Transverse colon (tissue), 4 donors: ENCODE data around the gene GIGYF1. TPM values are rescaled to one million over a fixed set of nuclear protein-coding genes. Genes with fewer than 3 reads are reported as not detected.

Experiments
- DNase-seq: peaks from one replicate; pipeline ENCODE4 v3.0.0-alpha.2; 2019
- H3K27ac ChIP-seq, 4 donors: fragments of 200-600 bp; sonication (generic); 2 replicates each; pipeline ENCODE4 v1.5.1; 2016 to 2018; ENCODE audit warnings: inconsistent platforms in 4 of 4
- H3K27me3 ChIP-seq: fragments of 200-600 bp; sonication (generic); 2 replicates; pipeline ENCODE4 v1.5.1; 2017; ENCODE audit warnings: inconsistent platforms
- H3K36me3 ChIP-seq, 4 donors: fragments of 200-600 bp; sonication (generic); 2 replicates each; pipeline ENCODE4 v1.5.1; 2017 to 2019; ENCODE audit warnings: inconsistent platforms in 4 of 4
- H3K4me1 ChIP-seq, 4 donors: fragments of 200-600 bp; sonication (generic); 2 replicates each; pipeline ENCODE4 v1.5.1; 2017 to 2020; ENCODE audit warnings: inconsistent platforms in 4 of 4
- H3K4me3 ChIP-seq, 4 donors: fragments of 200-600 bp; sonication (generic); 1 replicate in 1 of 4; 2 replicates in 3 of 4; pipeline versions ENCODE4 v1.5.1 to v1.6.1; 2017 to 2019; ENCODE audit warnings: inconsistent platforms in 4 of 4
- H3K9me3 ChIP-seq, 2 donors: fragments of 200-600 bp; sonication (generic); 2 replicates each; pipeline ENCODE4 v1.5.1; 2017 to 2019; ENCODE audit warnings: inconsistent platforms in 2 of 2
- EP300 ChIP-seq: sonication (generic); formaldehyde crosslinking; IDR thresholded peaks from one replicate; pipeline ENCODE4 v1.6.1; 2017; ENCODE audit warnings: antibody characterized with exemption, low read depth
- POLR2A ChIP-seq: fragments of 450-650 bp; IDR thresholded peaks from one replicate; pipeline ENCODE4 v1.6.1; 2016; ENCODE audit warnings: antibody characterized with exemption, mild to moderate bottlenecking, moderate library complexity
- POLR2AphosphoS5 ChIP-seq, 3 donors: sonication (generic); formaldehyde crosslinking; IDR thresholded peaks; one replicate each; pipeline ENCODE4 v1.6.1; 2016; ENCODE audit warnings: antibody characterized with exemption in 3 of 3
- WGBS, 2 donors: methylation state at CpG; one replicate each; pipeline ENCODE4 v1.1.5; 2018; ENCODE audit warnings: low coverage in 1 of 2; 5-methylcytosine and 5-hydroxymethylcytosine counted together
- in situ Hi-C, 4 donors: fragments of 200-750 bp; cut with MboI; loops; one replicate each; pipeline versions ENCODE4 v1.15.0 to v1.15.1; 2017; ENCODE audit warnings: low sequenced_read_pairs in 3 of 4, low pct_ligation_motif_present in 1 of 4, low pct_unique_long_range_greater_than_20kb in 1 of 4
- intact Hi-C: fragments of 100-400 bp; cut with DNase I; formaldehyde crosslinking; loops from one replicate; pipeline ENCODE4 v1.15.1; 2023; ENCODE audit warnings: low total_unique reads
- total RNA-seq, 4 donors: library from RNA; depleted of rRNA; stranded (reverse); fragments of >200 nt; gene quantifications; one replicate each; pipeline ENCODE4 v1.1.0, GENCODE V29; 2016
- TF ChIP-seq, protein P1 (sequence below), 5 experiments: fragments of 200-600 bp in 3 of 5; fragments of 450-650 bp in 2 of 5; sonication (generic) in 3 of 5; IDR thresholded peaks; 1 replicate in 2 of 5; 2 replicates in 3 of 5; pipeline ENCODE4 v1.5.1; 2016 to 2017; ENCODE audit warnings: antibody characterized with exemption in 5 of 5, inconsistent platforms in 3 of 5, mild to moderate bottlenecking in 2 of 5, moderate library complexity in 1 of 5

GIGYF1 gene
- total RNA-seq, 4 donors from 2014 or later = 25.4 to 104 (median 51.8) TPM

DNA sequence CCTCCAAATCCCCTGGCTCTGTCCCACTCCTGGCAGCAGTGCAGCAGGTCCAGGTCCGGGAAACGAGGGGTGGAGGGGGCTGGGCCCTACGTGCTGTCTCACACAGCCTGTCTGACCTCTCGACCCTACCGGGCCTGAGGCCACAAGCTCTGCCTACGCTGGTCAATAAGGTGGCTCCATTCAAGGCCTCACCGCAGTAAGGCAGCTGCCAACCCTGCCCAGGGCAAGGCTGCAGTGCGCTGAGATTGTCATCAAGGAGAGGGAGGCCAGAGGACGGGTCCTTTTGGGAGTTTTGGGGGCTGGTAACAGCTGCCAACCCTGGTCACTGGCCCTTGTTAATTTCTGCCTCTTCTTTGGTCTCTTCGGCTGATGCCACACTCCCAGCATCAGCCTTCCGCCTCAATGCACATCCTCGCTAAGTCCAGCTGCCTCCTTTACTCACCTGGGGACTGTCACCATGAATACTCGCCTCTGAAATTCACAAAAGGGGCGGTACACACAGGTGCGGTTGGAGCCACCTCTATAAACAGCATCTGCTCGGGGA lies 29.8 kb upstream of the GIGYF1 start:
- DNase-seq = no peak
- intact Hi-C loops = no loop called here
- no peak overlapping the region for H3K4me3 ChIP-seq
- no peaks in the 10 kb centered on the region for H3K9me3 ChIP-seq
- TF ChIP-seq EP300 (no peak), POLR2A (no peak), POLR2AphosphoS5 (IDR thresholded peaks at IDR 0.05) (no peak)
- TF ChIP-seq, protein P1, sequence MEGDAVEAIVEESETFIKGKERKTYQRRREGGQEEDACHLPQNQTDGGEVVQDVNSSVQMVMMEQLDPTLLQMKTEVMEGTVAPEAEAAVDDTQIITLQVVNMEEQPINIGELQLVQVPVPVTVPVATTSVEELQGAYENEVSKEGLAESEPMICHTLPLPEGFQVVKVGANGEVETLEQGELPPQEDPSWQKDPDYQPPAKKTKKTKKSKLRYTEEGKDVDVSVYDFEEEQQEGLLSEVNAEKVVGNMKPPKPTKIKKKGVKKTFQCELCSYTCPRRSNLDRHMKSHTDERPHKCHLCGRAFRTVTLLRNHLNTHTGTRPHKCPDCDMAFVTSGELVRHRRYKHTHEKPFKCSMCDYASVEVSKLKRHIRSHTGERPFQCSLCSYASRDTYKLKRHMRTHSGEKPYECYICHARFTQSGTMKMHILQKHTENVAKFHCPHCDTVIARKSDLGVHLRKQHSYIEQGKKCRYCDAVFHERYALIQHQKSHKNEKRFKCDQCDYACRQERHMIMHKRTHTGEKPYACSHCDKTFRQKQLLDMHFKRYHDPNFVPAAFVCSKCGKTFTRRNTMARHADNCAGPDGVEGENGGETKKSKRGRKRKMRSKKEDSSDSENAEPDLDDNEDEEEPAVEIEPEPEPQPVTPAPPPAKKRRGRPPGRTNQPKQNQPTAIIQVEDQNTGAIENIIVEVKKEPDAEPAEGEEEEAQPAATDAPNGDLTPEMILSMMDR (IDR thresholded peaks at IDR 0.05) = no peak
- H3K4me1 ChIP-seq = peaks cover 8 to 29% (median 18%) of the 10 kb centered on the region in 4 donors
- in situ Hi-C loops = loop anchor here in 2 of 4 donors (25.0 kb wide), 2 partner anchors 138 to 262 kb away; partner anchors contain the start of genes SLC12A9 (in 1 of the 2), SPACDR (in 1 of the 2) and TRIP6 (in 1 of the 2)
- 67 to 78% methylated on average over 4 to 16 of the region's 16 CpGs for WGBS, 2 donors
- H3K36me3 ChIP-seq = no peaks in the 10 kb centered on the region
- H3K27me3 ChIP-seq = peaks cover 62% of the 10 kb centered on the region
- H3K27ac ChIP-seq = no peak overlapping the region

DNA sequence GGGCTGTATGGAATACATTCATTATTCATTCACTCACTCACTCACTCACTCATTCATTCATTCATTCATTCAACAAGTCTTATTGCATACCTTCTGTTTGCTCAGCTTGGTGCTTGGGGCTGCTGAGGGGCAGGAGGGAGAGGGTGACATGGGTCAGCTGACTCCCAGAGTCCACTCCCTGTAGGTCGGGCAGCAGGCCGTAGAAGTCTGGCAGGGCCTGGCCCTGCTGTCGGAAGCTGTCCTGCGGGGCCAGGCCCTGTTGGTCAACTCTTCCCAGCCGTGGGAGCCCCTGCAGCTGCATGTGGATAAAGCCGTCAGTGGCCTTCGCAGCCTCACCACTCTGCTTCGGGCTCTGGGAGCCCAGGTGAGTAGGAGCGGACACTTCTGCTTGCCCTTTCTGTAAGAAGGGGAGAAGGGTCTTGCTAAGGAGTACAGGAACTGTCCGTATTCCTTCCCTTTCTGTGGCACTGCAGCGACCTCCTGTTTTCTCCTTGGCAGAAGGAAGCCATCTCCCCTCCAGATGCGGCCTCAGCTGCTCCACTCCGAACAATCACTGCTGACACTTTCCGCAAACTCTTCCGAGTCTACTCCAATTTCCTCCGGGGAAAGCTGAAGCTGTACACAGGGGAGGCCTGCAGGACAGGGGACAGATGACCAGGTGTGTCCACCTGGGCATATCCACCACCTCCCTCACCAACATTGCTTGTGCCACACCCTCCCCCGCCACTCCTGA lies 28.6 kb upstream of the GIGYF1 start:
- intact Hi-C loops = no loop called here
- peaks cover 8 to 29% (median 18%) of the 10 kb centered on the region in 4 donors for H3K4me1 ChIP-seq
- in situ Hi-C loops = loop anchor here in 2 of 4 donors (25.0 kb wide), 2 partner anchors 140 to 260 kb away; partner anchors contain the start of genes SLC12A9 (in 1 of the 2), SPACDR (in 1 of the 2) and TRIP6 (in 1 of the 2)
- H3K27me3 ChIP-seq = peaks cover 62% of the 10 kb centered on the region
- H3K36me3 ChIP-seq = no peaks in the 10 kb centered on the region
- H3K4me3 ChIP-seq = no peak overlapping the region
- no peak overlapping the region for H3K27ac ChIP-seq
- no peak for DNase-seq
- 83 to 88% methylated on average over 8 to 17 of the region's 17 CpGs for WGBS, 2 donors
- H3K9me3 ChIP-seq = no peaks in the 10 kb centered on the region
- TF ChIP-seq POLR2AphosphoS5 (IDR thresholded peaks at IDR 0.05) (no peak), EP300 (no peak), POLR2A (no peak)
- TF ChIP-seq, protein P1 (IDR thresholded peaks at IDR 0.05) = no peak

- intact Hi-C loops = no loop called here
Observed at GRCh38 chr7:100721505-100721812, 27.4 kb upstream of the GIGYF1 start.

More at GRCh38 chr7:100721505-100721812, 27.4 kb upstream of the GIGYF1 start:
- Histone ChIP-seq H3K27me3 (peaks cover 62% of the 10 kb centered on the region), H3K9me3 (no peaks in the 10 kb centered on the region), H3K4me1 (peaks cover 8 to 29% (median 16%) of the 10 kb centered on the region in 4 donors), H3K27ac (no peak overlapping the region), H3K4me3 (no peak overlapping the region), H3K36me3 (no peaks in the 10 kb centered on the region)
- 76% methylated on average over 8 of the region's 8 CpGs; no CpG with 5 or more reads in 1 of the 2 donors for WGBS, 2 donors
- in situ Hi-C loops = loop anchor here in 2 of 4 donors (25.0 kb wide), 2 partner anchors 141 to 259 kb away; partner anchors contain the start of genes SLC12A9 (in 1 of the 2), SPACDR (in 1 of the 2) and TRIP6 (in 1 of the 2)
- TF ChIP-seq EP300 (no peak), POLR2A (no peak), POLR2AphosphoS5 (IDR thresholded peaks at IDR 0.05) (no peak)
- TF ChIP-seq, protein P1 (IDR thresholded peaks at IDR 0.05) = no peak
- DNase-seq = no peak
